MM.1S (cell line): ENCODE measurements around the gene CAMKK2.

Experiments used
- DNase-seq: peaks from one replicate; pipeline ENCODE4 v3.0.0-alpha.2; 2015
- H2AFZ ChIP-seq: fragments of 300-600 bp; sonication (generic); 2 replicates; pipeline ENCODE4 v1.6.0; 2016; ENCODE audit warnings: antibody characterized with exemption, low read length
- H3F3A ChIP-seq: fragments of 300-600 bp; sonication (generic); 2 replicates; pipeline ENCODE4 v1.6.1; 2016; ENCODE audit warnings: mild to moderate bottlenecking, antibody characterized with exemption, low read length, moderate library complexity, mixed read lengths; ENCODE audit not compliant: insufficient read depth
- H3K27ac ChIP-seq: fragments of 300-600 bp; sonication (generic); 2 replicates; pipeline ENCODE4 v1.5.1; 2016; ENCODE audit warnings: mild to moderate bottlenecking, low read length
- H3K27me3 ChIP-seq: fragments of 300-600 bp; sonication (generic); replicated peaks from 2 replicates; pipeline ENCODE4 v1.6.0; 2016; ENCODE audit warnings: low read length; ENCODE audit not compliant: insufficient read depth
- H3K36me3 ChIP-seq: fragments of 300-600 bp; sonication (generic); replicated peaks from 2 replicates; pipeline ENCODE4 v1.6.1; 2016; ENCODE audit warnings: mild to moderate bottlenecking, low read length, mixed read lengths; ENCODE audit not compliant: insufficient read depth
- H3K4me1 ChIP-seq: fragments of 300-600 bp; sonication (generic); 2 replicates; pipeline ENCODE4 v1.6.1; 2016; ENCODE audit warnings: low read length, mixed read lengths
- H3K4me2 ChIP-seq: fragments of 300-600 bp; sonication (generic); 2 replicates; pipeline ENCODE4 v1.6.0; 2016; ENCODE audit warnings: low read depth, low read length
- H3K4me3 ChIP-seq: fragments of 300-600 bp; sonication (generic); 2 replicates; pipeline ENCODE4 v1.5.1; 2016; ENCODE audit warnings: low read length, mixed read lengths
- H3K79me2 ChIP-seq: fragments of 300-600 bp; sonication (generic); 2 replicates; pipeline ENCODE4 v1.6.1; 2016; ENCODE audit warnings: mixed run types, low read length, mixed read lengths
- H3K9ac ChIP-seq: fragments of 300-600 bp; sonication (generic); 2 replicates; pipeline ENCODE4 v1.6.1; 2016; ENCODE audit warnings: low read length, mixed read lengths
- H3K9me2 ChIP-seq: fragments of 300-600 bp; sonication (generic); replicated peaks from 2 replicates; pipeline ENCODE4 v1.6.1; 2016; ENCODE audit warnings: mild to moderate bottlenecking, low read length, mixed read lengths; ENCODE audit not compliant: insufficient read depth
- H3K9me3 ChIP-seq: fragments of 300-600 bp; sonication (generic); replicated peaks from 2 replicates; pipeline ENCODE4 v1.6.1; 2016; ENCODE audit warnings: mild to moderate bottlenecking, low read length, mixed read lengths; ENCODE audit not compliant: insufficient read depth
- H4K20me1 ChIP-seq: fragments of 300-600 bp; sonication (generic); 2 replicates; pipeline ENCODE4 v1.6.1; 2016; ENCODE audit warnings: mild to moderate bottlenecking, low read length, moderate library complexity, mixed read lengths; ENCODE audit not compliant: insufficient read depth
- EZH2 ChIP-seq: fragments of 300-600 bp; sonication (generic); optimal IDR thresholded peaks from 2 replicates; pipeline ENCODE3; 2017; ENCODE audit warnings: low read depth, mild to moderate bottlenecking, antibody characterized with exemption, low read length, mixed read lengths
- EZH2phosphoT487 ChIP-seq: fragments of 300-600 bp; sonication (generic); IDR thresholded peaks from 2 replicates; pipeline ENCODE4 v1.6.1; 2018; ENCODE audit warnings: antibody characterized with exemption, low read length
- TF ChIP-seq, protein P1 (sequence below): fragments of 300-600 bp; sonication (generic); IDR thresholded peaks from 2 replicates; pipeline ENCODE4 v1.5.1; 2016; ENCODE audit warnings: antibody characterized with exemption, low read length, mixed read lengths

The CAMKK2 gene

GRCh38 chr12:121273364-121273896, 23.1 kb downstream of the CAMKK2 start:
- Histone ChIP-seq H3K27me3 (no peaks in the 10 kb centered on the region), H3K79me2 (peaks cover 11% of the 10 kb centered on the region; the same call in 1 of the 2 replicates), H3K4me3 (no peak overlapping the region), H3K9ac (no peak overlapping the region), H2AFZ (no peak overlapping the region), H3F3A (no peaks in the 10 kb centered on the region), H3K36me3 (no peaks in the 10 kb centered on the region), H3K9me3 (no peaks in the 10 kb centered on the region), H3K4me2 (no peak overlapping the region), H4K20me1 (no peaks in the 10 kb centered on the region), H3K9me2 (no peaks in the 10 kb centered on the region), H3K4me1 (no peaks in the 10 kb centered on the region), H3K27ac (no peak overlapping the region)
- TF ChIP-seq, protein P1, sequence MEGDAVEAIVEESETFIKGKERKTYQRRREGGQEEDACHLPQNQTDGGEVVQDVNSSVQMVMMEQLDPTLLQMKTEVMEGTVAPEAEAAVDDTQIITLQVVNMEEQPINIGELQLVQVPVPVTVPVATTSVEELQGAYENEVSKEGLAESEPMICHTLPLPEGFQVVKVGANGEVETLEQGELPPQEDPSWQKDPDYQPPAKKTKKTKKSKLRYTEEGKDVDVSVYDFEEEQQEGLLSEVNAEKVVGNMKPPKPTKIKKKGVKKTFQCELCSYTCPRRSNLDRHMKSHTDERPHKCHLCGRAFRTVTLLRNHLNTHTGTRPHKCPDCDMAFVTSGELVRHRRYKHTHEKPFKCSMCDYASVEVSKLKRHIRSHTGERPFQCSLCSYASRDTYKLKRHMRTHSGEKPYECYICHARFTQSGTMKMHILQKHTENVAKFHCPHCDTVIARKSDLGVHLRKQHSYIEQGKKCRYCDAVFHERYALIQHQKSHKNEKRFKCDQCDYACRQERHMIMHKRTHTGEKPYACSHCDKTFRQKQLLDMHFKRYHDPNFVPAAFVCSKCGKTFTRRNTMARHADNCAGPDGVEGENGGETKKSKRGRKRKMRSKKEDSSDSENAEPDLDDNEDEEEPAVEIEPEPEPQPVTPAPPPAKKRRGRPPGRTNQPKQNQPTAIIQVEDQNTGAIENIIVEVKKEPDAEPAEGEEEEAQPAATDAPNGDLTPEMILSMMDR: no peak
- TF ChIP-seq EZH2phosphoT487 (no peak), EZH2 (no peak)
- DNase-seq: no peak

DNA sequence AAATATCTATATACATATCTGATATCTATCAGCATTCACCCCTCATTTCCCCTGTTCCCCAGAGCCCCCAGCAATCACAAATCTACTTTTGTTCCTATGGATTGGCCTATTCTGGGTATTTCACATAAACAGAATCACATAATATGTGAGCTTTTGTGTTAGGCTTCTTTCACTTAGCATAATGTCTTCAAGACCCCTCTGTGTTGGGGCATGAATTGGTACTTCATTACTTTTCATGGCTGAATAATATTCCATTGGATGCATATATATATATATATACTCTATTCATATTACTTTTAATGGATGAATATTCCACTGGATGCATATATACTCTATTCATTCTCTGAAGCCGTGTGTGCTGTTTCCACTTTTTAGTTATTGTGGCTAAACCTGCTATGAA, 28.7 kb downstream of the CAMKK2 start:
- Histone ChIP-seq H2AFZ (no peak overlapping the region), H3K27ac (no peak overlapping the region), H3K36me3 (no peaks in the 10 kb centered on the region), H3K9me2 (no peaks in the 10 kb centered on the region), H3K79me2 (no peaks in the 10 kb centered on the region), H3K4me1 (no peaks in the 10 kb centered on the region), H3K4me3 (no peak overlapping the region), H3K4me2 (no peak overlapping the region), H3K27me3 (no peaks in the 10 kb centered on the region), H3F3A (no peaks in the 10 kb centered on the region), H3K9ac (no peak overlapping the region), H4K20me1 (no peaks in the 10 kb centered on the region), H3K9me3 (no peaks in the 10 kb centered on the region)
- no peak for DNase-seq
- TF ChIP-seq, protein P1: no peak
- TF ChIP-seq EZH2 (no peak), EZH2phosphoT487 (no peak)

DNA sequence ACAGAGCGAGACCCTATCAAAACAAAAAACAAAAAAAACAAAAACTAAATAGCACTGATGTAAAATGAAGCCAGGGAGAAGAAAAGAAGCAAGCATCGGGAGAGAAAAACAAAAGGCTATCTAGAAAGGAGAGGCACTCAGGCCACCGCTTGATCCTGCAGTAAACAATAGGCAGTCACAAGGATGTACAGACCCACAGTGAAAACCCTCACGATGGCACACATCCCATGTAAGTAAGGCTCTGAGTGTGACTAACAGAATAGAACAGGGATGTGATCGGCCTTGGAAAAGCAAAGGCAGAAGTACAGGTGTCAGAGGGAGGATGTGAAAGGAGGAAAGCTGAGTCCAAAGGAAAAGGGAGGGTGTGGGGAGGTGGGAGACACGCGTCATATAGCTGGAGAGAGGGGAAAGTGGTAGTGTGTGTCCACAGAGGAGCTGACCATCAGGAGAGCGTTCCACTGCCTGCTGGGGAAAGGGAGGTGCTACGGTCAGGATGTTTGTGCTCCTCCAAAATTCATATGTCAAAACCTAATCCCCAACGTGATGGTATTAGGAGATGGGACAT, 31.5 kb downstream of the CAMKK2 start:
- Histone ChIP-seq H3K9me3 (no peaks in the 10 kb centered on the region), H4K20me1 (no peaks in the 10 kb centered on the region), H3K9ac (no peak overlapping the region), H3K27ac (no peak overlapping the region), H3K27me3 (no peaks in the 10 kb centered on the region), H3K36me3 (no peaks in the 10 kb centered on the region), H3K4me1 (no peaks in the 10 kb centered on the region), H3K79me2 (no peaks in the 10 kb centered on the region), H3K4me3 (no peak overlapping the region), H3F3A (no peaks in the 10 kb centered on the region), H3K4me2 (no peak overlapping the region), H2AFZ (no peak overlapping the region), H3K9me2 (no peaks in the 10 kb centered on the region)
- no peak for DNase-seq
- TF ChIP-seq EZH2: no peak
- no peak for TF ChIP-seq EZH2phosphoT487
- TF ChIP-seq, protein P1: no peak
